Measurements from ENCODE around the gene KIAA1328.
A peak's percentile ranks its signal among the peaks of the same experiment; 100 is the strongest.

KIAA1328 gene

DNA sequence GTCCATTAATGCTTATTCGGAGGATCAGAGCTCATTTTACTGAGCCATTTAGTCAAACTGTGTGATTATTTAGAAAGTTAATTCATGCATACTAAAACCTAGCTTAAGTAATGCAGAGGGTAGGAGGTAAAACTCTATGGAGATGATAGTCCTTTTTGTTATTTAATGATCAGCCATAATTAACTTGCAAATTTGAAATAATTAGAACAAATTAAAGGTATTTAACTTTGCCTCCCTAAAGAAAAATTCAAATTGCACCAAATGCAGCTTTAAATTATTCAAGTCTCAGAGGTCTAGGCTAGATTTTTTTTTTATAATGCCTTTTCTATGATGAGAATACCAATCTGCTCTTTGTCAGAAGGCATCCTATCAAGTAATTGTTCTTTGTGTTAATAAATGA lies 310.9 kb downstream of the KIAA1328 start:
- DNase-seq (ENCODE audit: low read depth, low spot score): no peak

DNA sequence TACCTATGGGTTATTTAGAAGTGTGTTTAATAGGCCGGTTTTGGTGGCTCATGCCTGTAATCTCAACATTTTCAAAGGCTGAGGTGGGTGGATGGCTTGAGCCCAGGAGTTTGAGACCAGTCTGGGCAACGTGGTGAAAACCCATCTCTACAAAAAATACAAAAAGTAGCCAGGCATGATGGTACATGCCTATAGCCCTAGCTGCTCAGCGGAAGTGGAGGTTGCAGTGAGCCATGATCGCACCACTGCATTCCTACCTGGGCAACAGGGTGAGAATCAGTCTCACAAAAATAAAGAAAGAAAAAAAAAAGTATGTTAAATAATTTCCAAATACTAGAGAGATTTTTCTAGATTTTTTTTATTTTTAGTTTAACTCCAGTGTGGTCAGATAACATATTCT lies 316.0 kb downstream of the KIAA1328 start:
- DNase-seq (ENCODE audit: low read depth, low spot score): no peak

DNA sequence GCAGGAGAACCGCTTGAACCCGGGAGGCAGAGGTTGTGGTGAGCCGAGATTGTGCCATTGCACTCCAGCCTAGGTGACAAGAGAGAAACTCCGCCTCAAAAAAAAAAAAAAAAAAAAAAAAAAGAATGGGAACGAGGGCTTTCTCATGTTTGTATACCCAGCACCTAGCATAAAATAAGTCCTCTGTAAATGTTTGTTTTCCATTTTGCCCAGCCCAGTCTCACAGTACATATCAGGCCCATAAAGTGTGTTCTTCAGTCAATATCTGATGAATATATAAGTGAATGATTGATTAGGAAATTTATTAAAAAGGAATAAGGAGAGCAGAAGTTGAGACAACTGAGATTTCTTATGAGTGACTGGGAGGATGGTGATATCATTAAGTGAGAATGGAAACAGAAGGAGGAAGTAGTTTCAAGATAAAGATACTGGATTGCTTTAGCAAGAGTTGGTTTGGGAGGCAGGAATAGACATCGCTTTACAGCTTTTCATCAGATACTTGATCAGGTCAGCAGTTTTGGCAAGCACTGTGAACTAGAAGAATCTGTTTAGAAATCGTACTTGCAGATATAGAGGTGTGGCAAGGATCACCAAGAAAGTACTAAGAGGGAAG lies 327.5 kb downstream of the KIAA1328 start:
- DNase-seq (ENCODE audit: low read depth, low spot score): no peak

DNA sequence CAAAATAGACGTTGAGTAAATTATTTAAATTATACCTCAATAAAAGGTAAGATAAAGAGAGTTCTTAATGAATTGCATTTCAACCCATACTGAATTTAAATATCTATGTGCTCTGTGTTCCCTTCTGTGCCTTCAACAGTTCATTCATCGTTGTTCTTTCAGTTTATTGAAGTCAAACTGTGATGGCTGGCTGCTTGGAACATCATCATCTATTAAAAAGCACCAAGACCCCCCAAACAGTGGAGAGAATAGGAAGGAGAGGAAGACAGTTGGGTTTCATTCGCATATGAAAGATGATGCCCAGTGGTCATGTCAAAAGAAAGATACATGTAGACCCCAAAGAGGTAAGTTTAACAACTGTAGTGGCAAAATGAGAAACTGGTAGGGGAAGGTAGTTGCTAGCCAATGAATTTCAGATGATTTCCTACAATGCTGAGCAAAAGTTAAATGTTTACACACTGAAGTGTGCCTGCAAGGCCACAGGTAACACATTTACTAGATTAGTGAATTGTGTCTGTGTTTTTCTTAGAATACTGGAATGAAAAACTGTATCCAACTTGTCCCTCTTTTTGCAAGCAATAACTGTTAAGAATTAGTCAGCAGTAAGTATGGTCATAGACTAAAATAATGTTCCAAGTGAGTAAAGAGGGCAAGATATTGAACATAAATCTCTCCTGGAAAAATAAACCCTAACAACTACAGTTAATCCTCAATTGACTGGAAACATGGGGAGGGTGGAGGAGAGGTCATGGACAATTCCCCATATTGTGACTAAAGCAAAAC lies 331.3 kb downstream of the KIAA1328 start:
- DNase-seq (ENCODE audit: low read depth, low spot score): no peak

DNA sequence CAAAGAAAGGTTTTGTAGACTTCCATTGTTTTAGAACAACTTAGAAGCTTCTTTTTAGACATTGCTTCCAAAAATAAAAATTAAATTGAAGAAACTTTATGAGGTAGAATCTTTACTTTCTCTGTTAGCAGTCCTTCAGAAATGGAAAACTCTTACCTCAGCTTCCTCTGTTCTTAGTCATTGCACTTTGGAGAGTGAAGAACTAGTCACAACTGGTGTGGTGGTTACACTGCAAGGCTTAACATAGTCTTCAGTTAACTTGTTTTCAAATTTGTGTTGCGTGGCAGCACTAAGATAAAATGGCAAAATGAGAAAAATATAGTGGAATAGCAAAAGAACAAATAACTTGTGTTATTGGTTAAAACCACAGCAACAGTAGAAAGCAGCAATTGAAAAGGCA lies 332.6 kb downstream of the KIAA1328 start:
- DNase-seq (ENCODE audit: low read depth, low spot score): no peak

DNA sequence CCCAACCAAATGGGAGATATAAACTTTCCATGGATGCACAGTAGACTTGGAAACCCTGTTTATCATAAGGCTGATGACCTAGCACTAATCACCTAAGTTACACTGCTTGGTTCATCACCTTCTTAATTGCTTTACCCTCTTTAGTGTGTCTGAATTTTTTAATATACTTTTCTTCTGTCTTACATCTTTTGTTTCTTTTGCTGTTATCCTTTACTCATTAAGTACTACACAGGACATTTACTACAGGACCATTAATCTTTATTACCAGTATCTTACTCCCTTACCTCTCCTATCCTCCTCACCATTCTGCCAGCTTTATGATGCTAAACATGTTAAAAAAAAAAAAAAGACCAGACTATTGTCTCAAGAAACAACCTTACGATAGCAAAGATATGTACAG lies 333.6 kb downstream of the KIAA1328 start:
- no peak for DNase-seq (ENCODE audit: low read depth, low spot score)

DNA sequence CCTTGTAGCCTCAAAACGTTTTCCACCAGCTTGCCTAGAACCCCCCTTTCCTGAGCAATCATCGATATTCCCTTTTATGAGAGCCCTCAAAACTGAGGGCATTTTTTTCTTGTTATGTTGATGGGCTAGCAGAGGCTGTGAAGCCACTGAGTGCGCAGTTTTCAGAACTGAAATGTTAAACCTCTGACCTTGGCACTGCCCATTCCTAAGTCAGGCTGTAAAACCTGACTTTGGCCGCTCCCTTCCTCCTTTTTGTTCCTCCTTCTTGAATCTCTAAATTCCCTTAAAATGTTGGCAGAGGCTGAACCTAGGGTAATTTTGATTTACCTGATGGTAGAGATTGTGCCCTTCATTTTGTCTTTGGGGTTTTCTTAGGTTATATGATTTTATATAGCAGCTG lies 334.2 kb downstream of the KIAA1328 start:
- DNase-seq (ENCODE audit: low read depth, low spot score): no peak

DNA sequence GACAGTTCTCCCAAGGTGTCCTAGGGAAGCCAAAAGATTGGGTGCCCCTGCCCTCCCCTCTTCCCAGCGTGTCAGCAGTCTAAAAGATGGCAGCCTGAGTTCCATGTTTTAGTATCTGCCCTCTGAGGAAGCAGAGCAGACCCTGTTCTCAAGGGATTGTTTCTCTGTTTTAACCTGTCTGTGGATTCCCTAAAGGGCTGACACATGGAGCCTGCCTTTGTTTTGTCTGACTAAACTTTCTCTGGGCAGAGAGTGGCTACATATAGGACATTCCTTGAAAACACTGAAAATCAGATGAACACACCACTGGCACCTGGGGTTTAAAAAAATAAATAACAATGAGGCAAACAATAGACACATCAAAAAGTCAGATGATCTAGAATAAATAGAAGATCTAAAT lies 337.6 kb downstream of the KIAA1328 start:
- no peak for DNase-seq (ENCODE audit: low read depth, low spot score)

DNA sequence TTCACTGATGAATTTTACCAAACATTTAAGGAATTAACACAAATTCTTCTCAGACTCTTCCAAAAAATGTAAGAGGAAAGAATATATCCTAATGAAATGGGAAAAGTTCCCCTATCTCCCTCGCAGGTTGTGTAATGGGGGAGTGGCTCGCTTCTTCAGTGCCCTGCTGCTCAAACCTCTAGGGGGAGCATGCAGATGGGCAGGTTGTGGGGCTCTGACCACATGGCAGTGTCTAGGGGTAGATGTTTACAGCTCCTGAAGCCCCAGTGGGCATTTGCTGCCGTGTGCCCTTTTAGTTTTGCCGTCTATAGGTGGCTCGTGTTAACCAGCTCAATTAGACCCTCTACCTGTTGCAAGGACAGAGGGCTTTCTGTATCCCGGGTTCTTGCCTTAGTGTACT lies 338.0 kb downstream of the KIAA1328 start:
- peak; percentile 30 for DNase-seq (ENCODE audit: low read depth, low spot score)

DNA sequence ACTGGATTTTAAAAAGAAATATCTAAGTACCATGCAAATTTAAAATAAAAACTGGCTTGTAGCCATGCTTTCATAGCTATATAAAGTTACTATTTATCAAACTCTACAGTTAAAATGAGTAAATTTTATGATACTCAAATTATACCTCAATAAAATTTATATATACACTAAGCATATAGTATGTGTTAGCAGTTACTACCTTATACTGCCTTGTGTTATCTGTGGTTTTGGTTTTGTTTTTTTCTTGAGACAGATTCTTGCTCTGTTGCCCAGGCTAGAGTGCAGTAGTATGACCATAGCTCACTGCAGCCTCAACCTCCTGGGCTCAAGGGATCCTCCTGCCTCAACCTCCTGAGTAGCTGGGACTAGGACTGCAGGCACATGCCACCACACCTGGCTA lies 342.1 kb downstream of the KIAA1328 start:
- no peak for DNase-seq (ENCODE audit: low read depth, low spot score)

DNA sequence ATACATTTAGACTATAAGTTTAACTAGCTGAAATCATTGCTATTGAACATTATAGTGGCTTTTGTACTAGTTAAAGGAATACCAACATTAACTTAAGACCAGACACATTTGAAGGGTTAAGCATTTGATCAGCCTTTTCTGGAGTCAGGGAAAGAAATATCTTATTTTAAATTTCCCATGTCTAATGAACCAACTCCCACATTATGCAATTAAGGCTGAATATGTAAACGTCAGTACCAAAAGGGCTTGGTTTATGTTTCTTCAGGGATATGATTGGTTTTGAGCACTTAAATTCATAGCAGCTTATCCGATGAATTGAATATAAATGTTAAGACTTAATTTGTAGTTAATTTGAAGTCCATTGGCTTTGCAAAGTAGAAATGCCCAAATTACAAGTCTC lies 344.5 kb downstream of the KIAA1328 start:
- no peak for DNase-seq (ENCODE audit: low read depth, low spot score)

DNA sequence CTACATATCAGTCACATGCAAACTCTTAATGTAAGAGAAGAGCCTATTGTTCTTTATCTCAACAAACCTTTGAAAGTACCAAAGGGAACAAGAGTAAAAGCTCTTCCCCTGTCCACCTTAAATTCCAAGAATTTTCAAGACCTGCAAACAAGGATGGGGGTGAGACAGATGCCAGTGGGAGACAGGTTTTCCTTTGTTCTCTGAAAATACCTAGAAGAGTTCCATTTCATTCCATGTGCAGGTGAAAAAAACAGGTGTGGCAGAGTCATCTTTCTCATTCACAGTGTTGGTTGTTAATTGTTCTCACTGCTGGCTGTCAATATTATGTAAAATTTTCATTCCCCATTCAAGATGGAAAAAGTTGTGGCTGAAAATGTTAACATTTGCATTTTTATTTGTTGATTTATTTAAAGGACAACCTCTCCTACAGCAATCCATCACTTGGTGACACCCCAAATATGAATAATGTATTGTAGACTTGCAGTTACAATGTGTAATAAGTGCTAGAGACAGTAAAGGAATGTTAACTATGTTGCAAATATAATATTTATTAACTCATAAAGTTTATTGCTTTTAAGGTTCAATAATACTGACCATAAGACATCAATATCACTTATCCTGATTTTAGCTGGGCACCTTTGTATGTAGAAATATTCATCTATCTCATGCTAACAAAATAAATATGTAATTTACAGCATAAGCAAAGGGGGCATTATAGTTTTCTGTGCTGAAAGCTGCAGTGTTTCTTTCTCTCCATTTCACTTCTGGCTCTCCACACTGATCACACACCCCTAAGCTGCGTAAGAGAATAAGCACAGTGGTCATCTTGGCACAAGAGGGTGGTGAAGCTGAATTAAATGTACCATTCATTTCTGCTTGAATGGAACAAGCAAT lies 347.0 kb downstream of the KIAA1328 start:
- DNase-seq (ENCODE audit: low read depth, low spot score): peak; percentile 78

DNA sequence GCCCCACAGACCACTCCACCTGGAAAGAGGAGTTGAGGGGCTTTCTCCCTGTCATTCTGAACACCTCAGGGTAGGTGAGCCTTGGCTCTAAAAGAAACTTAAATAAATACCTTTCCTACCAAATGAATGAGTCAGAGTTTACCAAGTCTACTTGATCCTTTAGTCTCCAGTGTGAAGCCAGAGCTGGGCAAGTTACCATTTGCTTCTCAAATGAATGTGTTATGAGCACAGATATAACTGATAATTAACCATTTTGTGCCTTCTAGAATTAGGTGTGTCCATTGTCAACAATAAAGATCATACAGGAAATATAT lies 347.7 kb downstream of the KIAA1328 start:
- no peak for DNase-seq (ENCODE audit: low read depth, low spot score)

DNA sequence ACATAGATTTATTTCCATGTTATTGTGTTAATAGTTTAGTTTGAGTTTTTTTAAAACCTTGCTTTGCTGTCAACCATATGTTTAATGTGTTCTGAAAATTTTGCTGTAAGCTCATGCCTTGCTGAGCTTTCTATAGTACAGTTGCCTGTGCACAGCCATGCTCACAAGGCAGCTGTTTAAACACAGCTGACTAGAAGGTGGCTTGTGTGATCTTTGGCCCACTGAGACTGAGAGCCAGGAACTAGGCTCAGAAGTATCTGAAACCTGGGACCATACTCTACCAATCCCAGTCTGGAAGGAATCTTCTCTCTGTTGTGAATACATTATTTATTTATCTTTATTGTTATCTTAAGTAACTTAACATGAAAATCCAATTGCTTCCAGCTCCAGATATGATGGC lies 350.5 kb downstream of the KIAA1328 start:
- no peak for DNase-seq (ENCODE audit: low read depth, low spot score)

DNA sequence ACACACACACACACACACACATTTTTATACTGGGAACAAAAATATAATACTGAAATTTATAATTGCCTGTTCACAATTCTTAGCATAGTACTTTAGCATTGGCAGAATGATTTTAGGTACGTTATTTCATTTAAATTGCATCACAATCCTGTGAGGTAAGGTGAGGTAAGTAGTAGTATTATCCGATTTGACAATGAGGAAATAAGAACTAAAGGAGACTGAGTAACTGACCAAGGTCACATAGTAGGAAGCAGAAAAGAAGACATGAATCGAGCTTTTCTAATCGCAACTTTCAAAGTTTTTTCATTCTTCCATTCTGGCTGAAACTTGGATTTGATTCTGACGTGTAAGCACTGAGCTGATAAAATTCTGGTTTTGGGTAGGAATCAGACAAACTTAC lies 351.2 kb downstream of the KIAA1328 start:
- no peak for DNase-seq (ENCODE audit: low read depth, low spot score)

DNA sequence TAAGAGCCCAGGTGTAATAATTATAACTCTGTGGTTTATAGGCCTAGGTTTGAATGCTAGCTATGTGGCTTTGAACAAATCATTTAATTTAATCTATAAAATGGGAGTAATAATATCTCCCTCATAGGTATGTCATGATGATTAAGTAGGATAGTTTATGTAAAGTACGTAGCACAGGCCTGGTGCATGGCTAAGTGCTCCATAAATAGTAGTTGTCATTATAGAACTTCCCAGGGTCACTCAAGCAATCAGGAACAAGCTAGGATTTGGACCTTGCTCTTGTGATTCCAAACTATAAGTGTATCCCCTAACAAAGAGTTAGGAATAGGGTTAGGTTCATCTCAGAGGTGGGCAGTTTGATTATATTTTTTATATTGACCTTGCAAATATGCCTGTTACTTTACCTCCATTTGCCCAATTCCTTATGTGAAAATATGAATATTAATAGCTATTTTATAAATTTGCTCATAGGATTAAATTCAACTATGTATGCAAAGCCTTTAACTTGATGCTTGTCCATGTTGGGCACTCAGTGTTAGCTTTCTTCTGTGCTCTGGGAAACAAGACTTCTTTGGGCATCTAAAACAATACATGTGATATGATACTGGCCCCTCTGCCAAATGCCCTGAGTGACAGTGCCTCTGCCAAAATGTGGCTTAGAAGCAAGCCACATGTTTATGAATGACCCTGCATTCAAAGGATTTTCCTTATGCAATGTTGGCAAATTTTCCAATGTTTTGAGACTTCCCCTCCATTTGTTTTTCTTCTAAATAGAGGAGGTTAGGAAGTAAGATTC lies 353.6 kb downstream of the KIAA1328 start:
- no peak for DNase-seq (ENCODE audit: low read depth, low spot score)

DNA sequence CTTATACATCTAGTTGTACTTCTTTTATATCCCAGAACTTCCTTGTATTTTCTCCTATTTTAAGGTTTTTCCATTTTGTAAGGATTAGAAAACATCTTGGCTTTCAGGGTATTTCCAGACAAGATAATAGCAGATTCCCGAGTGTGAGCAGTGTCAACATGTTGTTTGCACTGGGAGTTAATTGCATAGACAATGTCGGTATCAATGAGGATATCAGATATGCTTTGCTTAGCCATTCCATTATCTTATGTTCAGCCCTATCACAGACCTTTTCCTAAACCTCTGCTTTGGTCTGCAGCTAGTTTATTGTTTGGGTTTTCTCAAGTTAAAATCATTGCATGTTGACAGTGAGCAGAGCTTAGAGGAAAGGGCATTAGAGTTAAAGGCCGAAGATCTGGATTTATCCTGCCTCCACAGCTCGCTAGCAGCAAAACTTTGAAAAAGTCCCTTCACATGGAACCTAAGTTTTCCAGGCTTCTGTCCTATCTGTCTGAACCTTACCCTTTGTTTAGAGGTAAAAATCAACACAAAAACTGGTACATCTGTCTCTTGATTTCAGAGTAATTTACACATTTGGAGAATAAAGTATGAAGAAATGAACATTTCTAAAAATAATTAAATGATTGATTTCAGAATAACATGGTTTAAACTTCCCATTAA lies 355.4 kb downstream of the KIAA1328 start:
- no peak for DNase-seq (ENCODE audit: low read depth, low spot score)

DNA sequence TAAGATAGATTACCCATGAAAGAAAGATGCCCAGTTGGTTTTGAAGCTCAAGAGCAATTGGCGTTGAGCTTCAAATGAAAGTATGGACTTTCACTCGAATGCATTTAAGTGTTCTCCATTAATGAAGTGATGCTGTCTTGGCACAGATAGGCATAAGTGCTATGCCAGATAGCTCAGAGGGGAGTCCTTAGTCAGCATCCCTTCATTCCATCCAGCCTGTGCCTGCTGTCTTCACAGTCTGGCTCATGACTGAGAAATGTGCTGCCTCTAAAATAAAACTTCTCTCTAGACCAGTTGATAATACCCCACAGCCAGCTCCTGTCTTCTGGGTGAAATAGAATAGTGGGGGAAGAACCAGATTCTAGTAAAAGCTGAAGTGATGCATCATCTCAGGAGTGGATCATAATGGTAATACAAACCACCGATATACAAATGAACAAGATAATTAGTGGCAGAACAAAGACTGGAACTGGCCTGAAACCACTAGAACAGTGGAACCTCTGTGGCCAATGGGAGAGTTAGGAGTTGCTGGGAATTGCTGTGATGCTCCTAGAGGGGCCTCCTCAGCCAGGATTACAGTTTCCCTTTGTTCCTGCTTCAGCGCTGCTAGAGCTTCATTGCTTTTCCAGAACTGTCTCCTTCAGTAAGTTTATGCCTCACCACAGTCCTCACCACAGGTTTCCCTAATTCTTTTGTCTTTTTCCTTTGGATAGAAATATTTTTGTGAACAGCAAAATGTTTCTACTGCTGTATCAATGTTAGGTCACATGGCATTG lies 359.3 kb downstream of the KIAA1328 start:
- DNase-seq (ENCODE audit: low read depth, low spot score): no peak

DNA sequence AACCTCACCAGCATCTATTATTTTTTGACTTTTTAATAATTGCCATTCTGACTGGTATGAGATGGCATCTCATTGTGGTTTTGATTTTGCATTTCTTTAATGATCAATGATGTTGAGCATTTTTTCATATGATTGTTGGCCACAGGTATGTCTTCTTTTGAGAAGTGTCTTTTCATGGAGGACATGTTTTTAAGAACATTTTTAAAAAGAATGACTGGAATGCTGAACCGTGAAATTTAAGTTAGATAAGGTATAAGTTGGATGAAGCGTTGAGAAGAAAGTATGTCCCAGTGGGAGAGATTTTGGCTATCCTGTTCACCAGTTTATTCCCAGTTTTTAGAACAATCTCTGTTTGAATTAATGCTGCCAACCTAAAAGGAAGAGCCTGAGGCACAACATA lies 370.8 kb downstream of the KIAA1328 start:
- no peak for DNase-seq (ENCODE audit: low read depth, low spot score)

DNA sequence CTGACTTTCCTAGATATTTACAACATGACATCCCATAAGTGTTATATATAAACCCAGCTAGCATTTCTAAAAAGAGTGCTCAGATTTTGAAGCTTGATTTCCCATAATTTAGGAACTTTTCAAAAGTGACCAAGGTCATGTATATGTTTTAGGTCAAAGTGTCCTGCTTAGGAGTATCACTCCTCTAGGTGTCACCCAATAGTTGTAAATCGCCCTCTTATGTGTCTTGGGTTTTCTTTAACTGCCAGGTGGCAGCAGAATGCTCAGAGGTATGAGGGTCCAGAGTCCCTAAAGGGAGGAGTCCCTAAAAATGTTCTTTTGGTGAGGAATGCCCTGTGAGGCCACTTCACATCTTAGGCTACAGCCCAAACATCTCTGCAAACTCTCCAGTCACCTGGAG lies 378.4 kb downstream of the KIAA1328 start:
- peak; percentile 15 for DNase-seq (ENCODE audit: low read depth, low spot score)

DNA sequence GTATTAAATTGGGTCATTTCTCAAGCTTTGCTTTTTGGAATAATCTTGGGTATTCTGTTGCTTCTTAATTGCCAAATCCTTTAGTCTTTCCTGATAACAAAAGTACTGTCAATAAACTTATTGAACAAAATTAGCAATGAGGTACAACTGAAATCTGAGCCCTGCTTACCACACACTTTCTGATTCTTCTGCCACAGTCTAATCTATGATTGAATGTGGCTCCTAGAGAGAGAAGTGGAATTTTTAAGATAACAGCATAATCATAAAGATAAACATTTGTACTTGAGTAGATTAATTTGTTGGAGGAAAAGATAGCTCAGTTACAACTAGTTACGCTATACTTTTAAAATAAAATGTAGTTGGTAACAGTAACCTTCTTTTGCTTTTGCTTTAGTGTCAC lies 381.9 kb downstream of the KIAA1328 start:
- DNase-seq (ENCODE audit: low read depth, low spot score): no peak

All from iPS DF 19.7 (cell line).